ENCODE results near the gene ETS1.

GRCh38 chr11:128448981-128449713 lies 138.2 kb downstream of the ETS1 start:
- no peak for TF ChIP-seq MYC (IDR thresholded peaks at IDR 0.05; ENCODE audit: low read depth, low read length)
- TF ChIP-seq CTCF (IDR thresholded peaks at IDR 0.05; ENCODE audit: low read depth, low read length): no peak
